Measurements from ENCODE around the gene CYP2A7. TPM values are rescaled to one million over a fixed set of nuclear protein-coding genes. Genes with fewer than 3 reads are reported as not detected.
"Not testable (repeated sequence)": the region's sequence is repeated elsewhere in the genome, so short reads cannot be mapped to it uniquely, and the experiment has no call there.

CYP2A7 gene, protein sequence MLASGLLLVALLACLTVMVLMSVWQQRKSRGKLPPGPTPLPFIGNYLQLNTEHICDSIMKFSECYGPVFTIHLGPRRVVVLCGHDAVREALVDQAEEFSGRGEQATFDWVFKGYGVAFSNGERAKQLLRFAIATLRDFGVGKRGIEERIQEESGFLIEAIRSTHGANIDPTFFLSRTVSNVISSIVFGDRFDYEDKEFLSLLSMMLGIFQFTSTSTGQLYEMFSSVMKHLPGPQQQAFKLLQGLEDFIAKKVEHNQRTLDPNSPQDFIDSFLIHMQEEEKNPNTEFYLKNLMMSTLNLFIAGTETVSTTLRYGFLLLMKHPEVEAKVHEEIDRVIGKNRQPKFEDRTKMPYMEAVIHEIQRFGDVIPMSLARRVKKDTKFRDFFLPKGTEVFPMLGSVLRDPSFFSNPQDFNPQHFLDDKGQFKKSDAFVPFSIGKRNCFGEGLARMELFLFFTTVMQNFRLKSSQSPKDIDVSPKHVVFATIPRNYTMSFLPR
- not detected for total RNA-seq

DNA sequence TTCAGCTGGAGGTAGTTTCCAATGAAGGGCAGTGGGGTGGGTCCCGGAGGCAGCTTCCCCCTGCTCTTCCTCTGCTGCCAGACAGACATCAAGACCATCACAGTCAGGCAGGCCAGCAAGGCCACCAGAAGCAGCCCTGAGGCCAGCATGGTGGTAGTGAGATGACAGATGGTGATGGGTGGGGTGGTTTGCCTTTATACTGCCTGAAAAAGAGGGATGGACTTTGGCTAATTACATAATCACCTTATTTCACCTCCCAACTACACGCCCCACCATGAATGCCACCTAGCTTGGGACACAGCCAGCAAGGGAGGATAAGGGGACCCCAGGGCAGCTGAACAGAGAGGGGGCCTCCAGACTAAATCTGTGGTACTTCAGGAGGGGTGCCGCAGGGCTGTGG, at the start of gene CYP2A7:
CYP2A7 (minus strand) TSS at position 170 of the 400 bp plus-strand sequence; CDS start at position 149, 21 bp downstream.
- H3K4me3 ChIP-seq (replicated peaks in 1 of 3); H3K27me3 ChIP-seq; H3K36me3 ChIP-seq; intact Hi-C loops (cut with DNase I); DNase-seq; H3K4me1 ChIP-seq; H3K9me3 ChIP-seq; H3K27ac ChIP-seq: not testable (repeated sequence)
- WGBS, 2 donors: 85 to 89% methylated on average over 3 of the region's 3 CpGs

DNA sequence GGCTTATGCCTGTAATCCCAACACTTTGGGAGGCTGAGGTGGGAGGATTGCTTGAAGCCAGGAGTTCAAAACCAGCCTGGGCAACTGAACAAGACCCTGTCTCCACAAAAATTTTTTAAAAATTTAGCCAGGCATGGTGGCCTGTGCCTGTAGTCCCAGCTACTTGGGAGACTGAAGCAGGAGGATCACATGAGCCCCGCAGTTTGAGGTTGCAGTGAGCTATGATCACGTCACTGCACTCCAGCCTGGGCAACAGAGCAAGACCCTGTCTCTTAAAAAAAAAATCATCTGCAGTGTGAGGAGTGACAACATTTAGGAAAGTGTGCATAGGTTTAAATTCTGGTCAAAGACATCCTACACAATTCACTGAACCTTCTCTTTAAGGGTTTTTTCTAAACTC, 48.8 kb upstream of the CYP2A7 start:
- H3K4me1 ChIP-seq; H3K36me3 ChIP-seq; H3K9me3 ChIP-seq; H3K27me3 ChIP-seq; H3K4me3 ChIP-seq (replicated peaks in 1 of 3); intact Hi-C loops (cut with DNase I); DNase-seq; H3K27ac ChIP-seq: not testable (repeated sequence)
- 84 to 85% methylated on average over 2 of the region's 2 CpGs for WGBS, 2 donors

DNA sequence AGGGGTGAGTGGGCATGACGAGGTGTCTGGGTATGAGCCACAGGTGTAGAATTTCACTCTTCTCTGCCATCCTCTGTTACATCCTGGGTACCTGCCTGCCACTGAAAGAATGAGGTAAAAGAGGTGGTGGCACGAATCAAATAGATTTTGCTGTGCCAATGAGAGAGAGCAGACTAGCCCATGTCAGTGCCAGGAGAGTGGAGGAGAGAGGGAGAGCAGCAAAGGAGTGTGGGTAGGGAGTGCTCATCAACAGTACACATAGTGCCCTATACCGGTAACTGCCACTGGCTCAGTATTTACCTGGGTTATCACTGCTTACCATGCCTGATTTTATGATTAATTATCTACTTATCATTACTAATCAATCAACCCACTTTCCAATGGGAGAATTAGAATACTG, 47.9 kb upstream of the CYP2A7 start:
- H3K27ac ChIP-seq; H3K9me3 ChIP-seq; intact Hi-C loops (cut with DNase I); H3K27me3 ChIP-seq; H3K4me3 ChIP-seq (replicated peaks in 1 of 3); DNase-seq; H3K36me3 ChIP-seq; H3K4me1 ChIP-seq: not testable (repeated sequence)
- 65 to 77% methylated on average over 3 of the region's 3 CpGs for WGBS, 2 donors

DNA sequence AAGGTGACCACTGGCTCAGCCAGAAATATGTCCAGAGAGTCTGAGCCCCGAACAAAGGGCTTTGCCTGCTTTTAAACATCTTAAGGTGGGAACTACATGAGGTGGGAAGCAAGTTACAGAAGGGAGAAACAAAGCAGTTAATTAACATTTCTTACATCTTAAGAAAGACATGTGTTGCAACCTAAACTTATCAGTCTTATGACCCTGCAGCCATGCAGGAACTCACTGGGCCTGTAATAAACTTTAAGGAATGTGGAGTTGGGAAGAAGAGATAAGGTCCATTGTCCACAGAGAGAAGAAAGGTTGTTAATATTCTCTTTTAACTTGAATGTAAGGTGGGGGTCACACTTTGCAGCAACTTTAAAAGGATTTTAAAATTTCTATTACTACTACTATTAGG, 46.8 kb upstream of the CYP2A7 start:
- Histone ChIP-seq H3K36me3 (no peaks in the 10 kb centered on the region), H3K27ac (no peak overlapping the region), H3K9me3 (no peaks in the 10 kb centered on the region), H3K4me1 (no peaks in the 10 kb centered on the region), H3K4me3 (replicated peaks in 1 of 3) (no peak overlapping the region), H3K27me3 (no peaks in the 10 kb centered on the region)
- DNase-seq: no peak
- intact Hi-C loops (cut with DNase I): no loop called here
- TF ChIP-seq, protein P1, sequence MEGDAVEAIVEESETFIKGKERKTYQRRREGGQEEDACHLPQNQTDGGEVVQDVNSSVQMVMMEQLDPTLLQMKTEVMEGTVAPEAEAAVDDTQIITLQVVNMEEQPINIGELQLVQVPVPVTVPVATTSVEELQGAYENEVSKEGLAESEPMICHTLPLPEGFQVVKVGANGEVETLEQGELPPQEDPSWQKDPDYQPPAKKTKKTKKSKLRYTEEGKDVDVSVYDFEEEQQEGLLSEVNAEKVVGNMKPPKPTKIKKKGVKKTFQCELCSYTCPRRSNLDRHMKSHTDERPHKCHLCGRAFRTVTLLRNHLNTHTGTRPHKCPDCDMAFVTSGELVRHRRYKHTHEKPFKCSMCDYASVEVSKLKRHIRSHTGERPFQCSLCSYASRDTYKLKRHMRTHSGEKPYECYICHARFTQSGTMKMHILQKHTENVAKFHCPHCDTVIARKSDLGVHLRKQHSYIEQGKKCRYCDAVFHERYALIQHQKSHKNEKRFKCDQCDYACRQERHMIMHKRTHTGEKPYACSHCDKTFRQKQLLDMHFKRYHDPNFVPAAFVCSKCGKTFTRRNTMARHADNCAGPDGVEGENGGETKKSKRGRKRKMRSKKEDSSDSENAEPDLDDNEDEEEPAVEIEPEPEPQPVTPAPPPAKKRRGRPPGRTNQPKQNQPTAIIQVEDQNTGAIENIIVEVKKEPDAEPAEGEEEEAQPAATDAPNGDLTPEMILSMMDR (IDR thresholded peaks at IDR 0.05): no peak
- TF ChIP-seq POLR2A (IDR thresholded peaks at IDR 0.05): no peak
- WGBS, 2 donors: 74 to 89% methylated on average over 1 of the region's 1 CpG

DNA sequence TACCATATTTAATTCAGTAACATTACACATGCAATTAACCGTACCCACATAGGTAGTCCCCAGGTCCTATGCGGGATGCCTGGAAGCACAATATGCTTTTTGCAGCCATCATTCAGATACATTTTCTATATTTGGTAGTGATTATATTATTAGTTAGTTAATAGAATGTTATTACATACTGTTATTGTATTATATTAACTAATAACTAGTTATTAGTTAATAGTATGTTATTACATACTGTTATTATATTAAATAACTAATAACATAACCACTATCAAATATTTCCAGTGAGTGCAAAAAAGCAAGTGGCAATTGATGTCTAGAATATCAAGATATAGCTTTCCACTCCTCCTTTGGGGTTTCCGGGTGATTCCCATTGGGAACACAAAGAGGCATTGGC, 45.5 kb upstream of the CYP2A7 start:
- no peaks in the 10 kb centered on the region for H3K4me1 ChIP-seq
- H3K36me3 ChIP-seq: no peaks in the 10 kb centered on the region
- TF ChIP-seq, protein P1 (IDR thresholded peaks at IDR 0.05): no peak
- no peak for TF ChIP-seq POLR2A (IDR thresholded peaks at IDR 0.05)
- no peaks in the 10 kb centered on the region for H3K9me3 ChIP-seq
- no peak overlapping the region for H3K4me3 ChIP-seq (replicated peaks in 1 of 3)
- no peak for DNase-seq
- intact Hi-C loops (cut with DNase I): no loop called here
- 76 to 80% methylated on average over 3 of the region's 3 CpGs for WGBS, 2 donors
- no peaks in the 10 kb centered on the region for H3K27me3 ChIP-seq
- no peak overlapping the region for H3K27ac ChIP-seq

DNA sequence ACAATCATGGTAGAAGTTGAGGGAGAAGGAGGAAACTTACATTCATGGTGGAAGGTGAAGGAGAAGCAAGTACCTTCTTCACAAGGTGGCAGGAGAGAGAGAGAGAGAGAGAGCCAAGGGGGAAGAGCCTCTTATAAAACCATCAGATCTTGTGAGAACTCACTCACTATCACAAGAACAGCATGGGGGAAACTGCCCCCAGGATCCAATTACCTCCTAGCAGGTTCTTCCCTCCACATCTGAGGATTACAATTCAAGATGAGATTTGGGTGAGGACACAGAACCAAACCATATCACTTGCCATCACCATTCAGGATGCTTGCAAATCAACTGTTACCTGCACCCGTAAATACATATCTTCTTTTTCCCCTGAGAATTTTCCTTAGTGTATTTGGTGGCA, 44.2 kb upstream of the CYP2A7 start:
- H3K4me3 ChIP-seq (replicated peaks in 1 of 3); intact Hi-C loops (cut with DNase I); H3K27me3 ChIP-seq; H3K27ac ChIP-seq; H3K36me3 ChIP-seq; H3K9me3 ChIP-seq; H3K4me1 ChIP-seq; DNase-seq: not testable (repeated sequence)
- WGBS, 2 donors: 73 to 85% methylated on average over 1 of the region's 1 CpG

DNA sequence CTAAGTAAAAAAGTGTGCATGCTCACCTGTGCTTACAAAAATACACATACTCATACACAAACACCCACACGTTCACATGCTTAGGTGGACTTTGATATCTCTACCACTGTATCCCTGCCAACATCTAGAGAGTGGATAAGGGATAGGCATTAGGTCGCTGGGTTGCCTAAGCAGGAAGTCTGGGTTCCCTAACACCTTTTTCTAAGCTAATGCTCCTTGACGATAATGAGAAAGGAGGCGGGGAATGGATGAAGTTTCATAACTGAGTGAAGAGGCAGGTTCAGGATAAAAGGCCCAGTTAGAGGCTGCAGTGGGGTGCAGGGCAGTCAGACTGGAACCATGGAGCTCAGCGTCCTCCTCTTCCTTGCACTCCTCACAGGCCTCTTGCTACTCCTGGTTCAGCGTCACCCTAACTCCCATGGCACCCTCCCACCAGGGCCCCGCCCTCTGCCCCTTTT, 41.9 kb upstream of the CYP2A7 start:
- Histone ChIP-seq H3K4me1 (no peaks in the 10 kb centered on the region), H3K9me3 (no peaks in the 10 kb centered on the region), H3K36me3 (no peaks in the 10 kb centered on the region), H3K4me3 (replicated peaks in 1 of 3) (no peak overlapping the region), H3K27me3 (no peaks in the 10 kb centered on the region), H3K27ac (no peak overlapping the region)
- no peak for DNase-seq
- 77 to 81% methylated on average over 7 of the region's 7 CpGs for WGBS, 2 donors
- TF ChIP-seq, protein P1 (IDR thresholded peaks at IDR 0.05): no peak
- TF ChIP-seq POLR2A (IDR thresholded peaks at IDR 0.05): no peak
- intact Hi-C loops (cut with DNase I): no loop called here

DNA sequence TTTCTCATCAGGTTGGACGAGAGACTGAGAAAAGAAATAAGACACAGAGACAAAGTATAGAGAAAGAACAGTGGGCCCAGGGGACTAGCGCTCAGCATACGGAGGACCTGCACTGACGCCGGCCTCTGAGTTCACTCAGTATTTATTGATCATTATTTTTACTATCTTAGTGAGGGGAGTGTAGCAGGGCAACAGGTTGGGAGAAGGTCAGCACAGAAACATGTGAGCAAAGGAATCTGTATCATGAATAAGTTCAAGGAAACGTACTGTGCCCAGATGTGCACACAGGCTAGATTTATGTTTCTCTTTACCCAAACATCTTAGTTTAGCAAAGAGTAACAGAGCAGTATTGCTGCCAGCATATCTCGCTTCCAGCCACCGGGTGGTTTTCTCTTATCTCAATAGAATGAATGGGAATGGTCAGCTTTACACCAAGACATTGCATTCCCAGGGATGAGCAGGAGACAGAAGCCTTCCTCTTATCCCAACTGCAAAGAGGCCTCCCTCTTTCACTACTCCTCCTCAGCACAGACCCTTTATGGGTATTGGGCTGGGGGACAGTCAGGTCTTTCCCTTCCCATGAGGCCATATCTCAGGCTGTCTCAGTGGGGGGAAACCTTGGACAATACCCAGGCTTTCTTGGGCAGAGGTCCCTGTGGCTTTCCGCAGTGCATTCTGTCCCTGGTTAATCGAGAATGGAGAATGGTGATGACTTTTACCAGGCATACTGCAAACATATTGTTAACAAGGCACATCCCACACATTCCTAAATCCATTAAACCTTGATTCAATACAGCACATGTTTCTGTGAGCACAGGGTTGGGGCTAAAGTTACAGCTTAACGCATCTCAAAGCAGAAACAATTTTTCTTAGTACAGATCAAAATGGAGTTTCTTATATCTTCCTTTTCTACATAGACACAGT, 40.5 kb upstream of the CYP2A7 start:
- DNase-seq; intact Hi-C loops (cut with DNase I); H3K27ac ChIP-seq; H3K4me1 ChIP-seq; H3K9me3 ChIP-seq; H3K36me3 ChIP-seq; H3K4me3 ChIP-seq (replicated peaks in 1 of 3); H3K27me3 ChIP-seq: not testable (repeated sequence)
- 66 to 69% methylated on average over 11 of the region's 11 CpGs for WGBS, 2 donors
